Activated naive CD8-positive, alpha-beta T cell treated with anti-CD3 and anti-CD28 coated beads for 36 hours (primary cell): ENCODE data around the gene LHX5. TPM values are rescaled to one million over a fixed set of nuclear protein-coding genes. Genes with fewer than 3 reads are reported as not detected.
"Not testable (repeated sequence)": the region's sequence is repeated elsewhere in the genome, so short reads cannot be mapped to it uniquely, and the experiment has no call there.

ENCODE experiments used
- DNase-seq: peaks from one replicate; pipeline ENCODE4 v3.0.0; 2021
- H3K27ac Mint-ChIP-seq: one replicate; pipeline ENCODE4 v1.8.0; 2022; ENCODE audit warnings: mild to moderate bottlenecking, moderate library complexity, mixed read lengths
- H3K27me3 Mint-ChIP-seq: one replicate; pipeline ENCODE4 v1.8.0; 2022; ENCODE audit warnings: mild to moderate bottlenecking, mixed read lengths
- H3K36me3 Mint-ChIP-seq: one replicate; pipeline ENCODE4 v1.8.0; 2021; ENCODE audit warnings: mild to moderate bottlenecking, mixed read lengths
- H3K4me1 Mint-ChIP-seq: one replicate; pipeline ENCODE4 v1.8.0; 2021; ENCODE audit warnings: mixed read lengths
- H3K4me3 Mint-ChIP-seq: one replicate; pipeline ENCODE4 v1.8.0; 2022; ENCODE audit warnings: mild to moderate bottlenecking, moderate library complexity, mixed read lengths
- H3K9me3 Mint-ChIP-seq: one replicate; pipeline ENCODE4 v1.8.0; 2022; ENCODE audit warnings: mixed read lengths
- total RNA-seq, 2 experiments: library from RNA; stranded (reverse); gene quantifications; one replicate each; pipeline ENCODE4 v1.2.3, GENCODE V29; 2021

The LHX5 gene
- total RNA-seq, result not detected

DNA sequence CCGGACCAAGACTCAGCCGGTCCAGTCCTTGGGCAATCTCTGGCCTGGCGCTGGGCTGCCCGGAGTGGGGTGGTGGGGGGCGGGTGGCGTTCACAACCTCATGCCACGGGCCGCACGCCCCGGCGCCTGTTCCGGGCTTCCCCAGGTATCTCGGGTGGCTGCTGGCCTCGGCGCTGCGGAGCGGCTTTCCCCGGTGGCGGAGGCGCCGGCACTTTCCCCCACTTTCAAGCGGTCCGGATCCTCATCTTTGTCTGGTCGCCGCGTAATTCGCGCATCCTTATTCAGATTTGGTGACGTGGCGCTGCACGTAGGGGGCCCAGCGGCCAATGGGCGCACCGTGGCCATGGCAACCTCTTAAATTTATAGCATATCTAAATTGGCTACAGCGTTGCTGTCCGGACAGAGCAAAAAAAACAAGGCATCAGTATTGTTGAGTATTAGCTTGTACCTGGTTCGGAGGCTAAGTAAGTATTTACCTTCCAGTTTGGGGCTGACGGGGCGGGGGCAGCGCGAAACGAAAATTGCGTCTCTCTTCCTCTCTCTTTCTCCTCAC lies at the start of gene LHX5:
LHX5 (minus strand) TSS at position 253 of the 553 bp plus-strand sequence. CDS start 373 bp downstream, outside the sequence.
- H3K36me3 Mint-ChIP-seq, result no peaks in the 10 kb centered on the region
- H3K4me3 Mint-ChIP-seq, result no peak within 1 kb of the TSS
- H3K27me3 Mint-ChIP-seq, result peaks cover 95% of the 10 kb centered on the region
- peaks cover 22% of the 10 kb centered on the region for H3K4me1 Mint-ChIP-seq
- DNase-seq, result no peak
- no peaks in the 10 kb centered on the region for H3K9me3 Mint-ChIP-seq
- no peak within 1 kb of the TSS for H3K27ac Mint-ChIP-seq

DNA sequence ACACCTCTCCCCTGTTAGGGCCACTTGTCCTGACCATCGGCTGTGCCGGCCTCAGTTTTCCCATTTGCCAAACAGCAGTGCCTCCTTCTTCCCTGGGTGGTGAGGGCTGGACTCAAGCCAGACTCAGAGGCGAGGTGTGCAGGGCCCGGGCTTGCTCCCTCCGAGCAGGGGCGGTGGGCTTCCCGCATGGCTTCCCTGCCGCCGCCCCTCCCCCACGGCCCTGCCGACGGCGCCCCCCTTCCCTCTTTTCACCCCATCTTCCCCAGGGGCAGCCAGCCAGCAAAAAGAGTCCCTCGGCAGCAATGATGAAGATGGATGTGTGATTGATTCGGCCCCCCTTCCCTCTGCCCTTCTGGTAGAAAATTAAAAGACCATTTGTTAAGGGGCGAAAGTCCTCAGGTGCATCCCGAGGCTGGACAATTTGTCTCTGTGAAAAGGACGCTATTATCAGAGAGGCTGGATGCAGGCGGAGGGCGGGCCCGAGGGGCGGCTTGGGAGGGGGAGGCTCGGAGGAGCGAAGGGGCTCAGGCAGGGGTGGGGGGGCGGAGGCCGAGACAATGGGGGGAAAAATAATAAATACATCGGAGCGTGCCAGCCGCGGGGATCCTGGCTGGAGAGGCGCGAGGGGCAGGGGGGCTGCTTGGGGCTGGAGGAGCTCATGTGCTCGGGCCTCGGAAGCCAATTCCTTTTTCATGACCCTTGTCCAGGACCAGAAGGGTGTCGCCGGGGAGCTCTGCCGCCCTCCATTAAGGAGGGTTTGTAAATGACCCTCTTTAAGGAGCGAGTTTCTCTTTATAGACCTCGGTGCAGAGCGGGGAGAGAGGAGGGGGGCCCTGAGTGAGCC lies 48.0 kb upstream of the LHX5 start:
- no peak overlapping the region for H3K4me3 Mint-ChIP-seq

DNA sequence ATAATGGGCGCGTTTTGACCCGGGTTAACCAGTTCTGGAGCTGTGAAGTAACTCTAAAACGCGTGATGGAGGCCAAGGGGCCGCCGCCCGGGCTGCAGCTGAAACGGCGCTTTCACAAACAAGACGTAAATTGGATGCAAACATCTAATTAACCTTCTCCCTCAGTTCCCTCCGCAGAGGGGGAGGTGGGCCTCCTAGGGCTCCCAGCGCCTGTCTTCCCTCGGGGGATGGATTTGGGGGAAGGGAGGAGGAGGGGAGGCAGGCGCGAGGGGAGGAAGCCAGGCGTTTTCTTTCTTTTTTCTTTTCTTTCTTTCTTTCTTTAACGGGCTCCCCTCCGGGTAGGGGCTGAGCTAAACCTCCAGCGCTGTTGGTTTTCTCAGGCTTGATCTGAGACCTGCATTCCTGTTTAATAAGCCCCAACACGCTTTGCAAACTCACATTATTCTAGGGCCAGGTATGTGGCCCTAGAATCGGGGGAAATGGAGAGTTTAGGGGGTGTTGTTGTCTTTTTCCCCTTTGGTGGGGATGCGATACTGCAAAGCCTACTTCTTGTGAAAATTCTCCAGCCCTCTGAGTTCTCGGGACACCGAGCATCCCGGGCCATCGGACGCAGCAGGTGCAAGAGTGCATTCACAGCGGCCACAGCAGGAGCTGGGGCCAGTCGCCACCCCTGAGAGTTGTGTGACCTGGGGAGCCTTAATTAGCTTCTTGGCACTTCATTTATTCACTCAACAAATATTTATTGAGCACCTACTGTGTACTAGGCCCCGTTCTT lies 43.6 kb upstream of the LHX5 start:
- no peaks in the 10 kb centered on the region for H3K9me3 Mint-ChIP-seq
- H3K27me3 Mint-ChIP-seq, result peaks cover 91% of the 10 kb centered on the region

More for the DNA sequence above, 48.0 kb upstream of the LHX5 start:
- Mint-ChIP-seq H3K9me3 (no peaks in the 10 kb centered on the region), H3K27ac (no peak overlapping the region), H3K27me3 (peaks cover 79% of the 10 kb centered on the region), H3K36me3 (no peaks in the 10 kb centered on the region), H3K4me1 (peaks cover 1% of the 10 kb centered on the region)
- DNase-seq, result no peak

DNA sequence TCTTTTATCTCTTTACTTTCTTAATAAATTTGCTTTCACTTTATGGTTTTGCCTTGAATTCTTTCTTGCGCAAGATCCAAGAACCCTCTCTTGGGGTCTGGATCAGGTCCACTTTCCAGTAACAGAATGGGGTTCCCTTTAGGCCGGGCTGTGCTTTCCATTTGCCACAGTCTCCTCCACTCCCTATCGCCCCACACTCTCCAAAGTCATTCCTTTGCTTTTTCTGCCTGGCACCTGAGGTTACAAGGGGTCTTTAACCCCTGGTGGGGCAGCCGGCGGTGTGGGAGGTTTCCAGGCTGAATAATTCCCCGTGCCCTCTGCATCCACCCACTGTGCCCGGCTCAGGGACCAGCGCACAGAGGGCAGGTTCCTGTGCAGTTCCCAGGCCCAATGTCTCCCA lies 42.9 kb upstream of the LHX5 start:
- no peak for DNase-seq
- no peaks in the 10 kb centered on the region for H3K36me3 Mint-ChIP-seq
- H3K27me3 Mint-ChIP-seq, result peaks cover 91% of the 10 kb centered on the region
- H3K27ac Mint-ChIP-seq, result no peak overlapping the region
- H3K9me3 Mint-ChIP-seq, result no peaks in the 10 kb centered on the region
- H3K4me3 Mint-ChIP-seq, result no peak overlapping the region
- peaks cover 1% of the 10 kb centered on the region for H3K4me1 Mint-ChIP-seq

More for the DNA sequence above, 43.6 kb upstream of the LHX5 start:
- no peak for DNase-seq
- Mint-ChIP-seq H3K36me3 (no peaks in the 10 kb centered on the region), H3K4me1 (peaks cover 1% of the 10 kb centered on the region), H3K4me3 (no peak overlapping the region), H3K27ac (no peak overlapping the region)

DNA sequence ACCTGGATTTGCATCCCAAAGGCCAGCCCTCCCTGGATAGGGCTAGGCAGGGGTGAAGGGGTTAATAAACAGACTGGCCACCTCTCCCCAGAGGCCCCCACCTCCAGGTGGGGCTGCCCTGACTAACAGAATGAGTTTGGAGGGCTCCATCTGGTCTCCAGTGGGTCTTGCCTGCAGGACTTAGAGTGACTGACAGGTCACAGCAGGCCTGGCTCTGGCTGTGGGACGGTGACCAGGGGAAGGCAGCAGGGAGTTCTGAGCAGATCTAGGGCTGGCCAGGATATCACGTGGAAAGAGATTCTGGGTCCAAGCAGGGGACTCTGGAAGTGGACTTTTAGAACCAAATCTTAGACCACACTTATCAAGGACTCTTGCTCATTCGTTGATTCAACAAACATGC lies 40.9 kb upstream of the LHX5 start:
- DNase-seq, result no peak
- Mint-ChIP-seq H3K27ac (no peak overlapping the region), H3K36me3 (no peaks in the 10 kb centered on the region), H3K4me3 (no peak overlapping the region), H3K4me1 (peaks cover 1% of the 10 kb centered on the region), H3K9me3 (no peaks in the 10 kb centered on the region), H3K27me3 (peaks cover 79% of the 10 kb centered on the region)

DNA sequence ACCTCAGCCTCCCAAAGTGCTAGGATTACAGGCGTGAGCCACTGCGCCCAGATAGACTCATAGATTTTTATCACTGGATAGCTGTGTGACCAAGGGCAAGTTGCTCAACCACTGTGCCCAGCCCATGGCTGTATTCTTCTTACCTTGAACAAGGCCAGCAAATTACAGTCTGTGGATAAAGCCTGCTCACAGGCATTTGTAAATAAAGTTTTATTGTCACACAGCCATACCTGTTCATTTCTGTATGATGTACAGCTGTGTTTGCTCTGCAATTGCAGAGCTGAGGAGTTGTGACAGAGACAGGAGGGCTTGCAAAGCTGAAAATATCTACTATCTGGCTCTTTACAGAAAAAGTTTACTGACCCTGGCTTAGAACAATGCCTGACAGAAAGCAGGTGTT lies 35.2 kb upstream of the LHX5 start:
- H3K4me1 Mint-ChIP-seq, result no peaks in the 10 kb centered on the region
- no peaks in the 10 kb centered on the region for H3K36me3 Mint-ChIP-seq
- peaks cover 48% of the 10 kb centered on the region for H3K27me3 Mint-ChIP-seq
- DNase-seq, result no peak
- H3K4me3 Mint-ChIP-seq, result no peak overlapping the region
- H3K27ac Mint-ChIP-seq, result no peak overlapping the region
- H3K9me3 Mint-ChIP-seq, result no peaks in the 10 kb centered on the region

DNA sequence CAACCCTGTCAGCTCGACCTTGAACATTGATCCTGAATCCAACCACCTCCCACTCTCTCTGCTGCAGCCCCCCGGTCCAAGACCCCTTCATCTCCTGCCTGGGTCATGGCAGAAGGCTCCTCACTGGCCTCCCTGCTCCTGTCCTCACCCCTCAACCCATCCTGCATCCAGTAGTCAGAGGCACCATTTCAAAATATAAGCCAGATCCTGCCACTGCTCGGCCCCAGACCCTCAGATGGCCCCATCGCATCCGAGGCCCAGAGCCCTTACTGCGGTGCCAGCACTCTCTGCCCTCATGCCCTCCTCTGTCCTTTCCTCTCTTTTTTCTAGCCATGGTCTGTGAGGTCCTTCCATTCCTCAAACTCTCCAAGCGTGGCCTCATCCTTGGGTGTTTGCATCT lies 34.3 kb upstream of the LHX5 start:
- no peak overlapping the region for H3K4me3 Mint-ChIP-seq
- no peak for DNase-seq
- H3K27me3 Mint-ChIP-seq, result peaks cover 43% of the 10 kb centered on the region
- H3K27ac Mint-ChIP-seq, result no peak overlapping the region
- H3K36me3 Mint-ChIP-seq, result no peaks in the 10 kb centered on the region
- no peaks in the 10 kb centered on the region for H3K9me3 Mint-ChIP-seq
- no peaks in the 10 kb centered on the region for H3K4me1 Mint-ChIP-seq

DNA sequence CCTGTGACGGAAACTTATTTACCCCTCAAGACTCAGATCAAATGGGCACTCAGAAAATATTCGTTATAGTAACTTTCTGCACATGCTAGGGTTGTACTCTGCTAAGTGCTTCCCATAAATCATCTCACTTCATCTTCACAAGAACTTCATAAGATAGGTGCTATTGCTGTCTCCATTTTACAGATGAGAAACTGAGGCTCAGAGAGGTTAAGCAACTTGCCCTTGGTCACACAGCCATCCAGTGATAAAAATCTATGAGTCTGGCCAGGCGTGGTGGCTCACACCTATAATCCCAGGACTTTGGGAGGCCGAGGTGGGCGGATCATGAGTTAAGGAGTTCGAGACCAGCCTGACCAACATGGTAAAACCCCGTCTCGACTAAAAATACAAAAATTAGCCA lies 33.2 kb upstream of the LHX5 start:
- Mint-ChIP-seq H3K9me3 (no peaks in the 10 kb centered on the region), H3K36me3 (no peaks in the 10 kb centered on the region), H3K4me1 (no peaks in the 10 kb centered on the region), H3K27me3 (peaks cover 45% of the 10 kb centered on the region), H3K27ac (no peak overlapping the region), H3K4me3 (no peak overlapping the region)
- no peak for DNase-seq

DNA sequence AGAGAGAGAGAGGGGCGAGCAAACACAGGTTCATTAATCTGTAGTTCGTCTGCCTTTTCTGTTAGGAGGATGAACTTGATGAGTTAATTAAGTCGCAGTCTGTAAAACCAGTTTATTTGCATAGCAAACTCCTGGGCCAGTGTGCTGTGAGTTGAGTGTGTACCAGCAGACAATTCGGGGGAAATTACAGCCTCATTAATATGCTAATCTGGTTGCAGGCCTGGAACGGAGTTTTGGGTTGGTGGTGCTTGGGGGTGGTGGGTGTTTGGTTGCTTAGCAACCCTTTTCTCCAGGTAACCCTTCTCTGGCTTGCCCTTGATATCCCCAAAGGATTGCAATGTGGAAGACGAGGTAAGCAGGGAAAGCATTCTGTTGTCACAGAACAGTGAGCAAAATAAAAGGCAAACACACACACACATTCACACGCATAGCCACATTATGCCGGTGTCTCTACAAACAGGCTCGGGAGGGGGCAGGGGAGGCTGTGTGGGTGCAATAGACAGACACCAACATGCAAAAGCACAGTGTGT lies 29.2 kb upstream of the LHX5 start:
- no peaks in the 10 kb centered on the region for H3K4me1 Mint-ChIP-seq
- H3K27me3 Mint-ChIP-seq, result peaks cover 40% of the 10 kb centered on the region
- no peak overlapping the region for H3K4me3 Mint-ChIP-seq
- DNase-seq, result no peak
- H3K27ac Mint-ChIP-seq, result no peak overlapping the region
- no peaks in the 10 kb centered on the region for H3K36me3 Mint-ChIP-seq
- no peaks in the 10 kb centered on the region for H3K9me3 Mint-ChIP-seq

DNA sequence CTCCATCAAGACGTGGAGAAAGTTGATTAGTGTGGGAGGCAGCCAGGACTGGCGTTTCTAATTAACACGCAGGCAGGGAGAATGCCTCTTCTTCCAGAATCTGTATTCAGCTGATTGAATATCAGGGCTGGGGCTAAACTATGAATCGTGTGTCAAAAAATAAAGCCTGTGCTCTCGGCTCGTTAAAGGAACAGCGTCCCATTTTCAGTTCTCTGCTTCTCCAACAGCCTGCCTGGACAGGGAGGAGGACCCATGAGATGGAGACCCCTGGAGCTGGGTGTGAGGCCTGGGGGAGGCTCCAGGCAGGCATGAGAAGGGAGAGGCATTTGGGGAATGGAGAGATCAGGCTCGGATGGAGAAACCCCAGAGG lies 28.6 kb upstream of the LHX5 start:
- Mint-ChIP-seq H3K27me3 (peaks cover 36% of the 10 kb centered on the region), H3K4me1 (no peaks in the 10 kb centered on the region), H3K9me3 (no peaks in the 10 kb centered on the region), H3K4me3 (no peak overlapping the region), H3K27ac (no peak overlapping the region), H3K36me3 (no peaks in the 10 kb centered on the region)
- no peak for DNase-seq

DNA sequence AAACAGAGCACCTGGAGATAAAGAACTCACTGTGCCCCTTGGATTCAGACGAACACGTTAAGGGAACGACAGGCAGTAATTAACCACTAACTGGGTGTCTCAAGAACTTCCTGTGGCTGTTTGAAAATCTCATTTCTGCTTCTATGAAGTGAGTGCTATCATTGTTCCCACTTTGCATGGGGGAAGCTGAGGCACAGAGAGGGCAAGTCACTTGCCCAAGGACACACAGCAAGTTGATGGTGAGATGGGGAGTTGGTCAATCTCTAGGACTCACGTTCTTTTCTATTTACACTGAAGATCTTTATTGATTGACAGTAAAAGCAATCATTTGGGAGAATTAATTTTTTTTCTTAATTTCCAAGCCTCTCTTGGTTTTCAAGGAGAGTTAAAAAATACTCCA lies 26.8 kb upstream of the LHX5 start:
- Mint-ChIP-seq H3K4me1 (no peaks in the 10 kb centered on the region), H3K27me3 (peaks cover 36% of the 10 kb centered on the region), H3K9me3 (no peaks in the 10 kb centered on the region), H3K27ac (no peak overlapping the region), H3K36me3 (no peaks in the 10 kb centered on the region), H3K4me3 (no peak overlapping the region)
- DNase-seq, result no peak

DNA sequence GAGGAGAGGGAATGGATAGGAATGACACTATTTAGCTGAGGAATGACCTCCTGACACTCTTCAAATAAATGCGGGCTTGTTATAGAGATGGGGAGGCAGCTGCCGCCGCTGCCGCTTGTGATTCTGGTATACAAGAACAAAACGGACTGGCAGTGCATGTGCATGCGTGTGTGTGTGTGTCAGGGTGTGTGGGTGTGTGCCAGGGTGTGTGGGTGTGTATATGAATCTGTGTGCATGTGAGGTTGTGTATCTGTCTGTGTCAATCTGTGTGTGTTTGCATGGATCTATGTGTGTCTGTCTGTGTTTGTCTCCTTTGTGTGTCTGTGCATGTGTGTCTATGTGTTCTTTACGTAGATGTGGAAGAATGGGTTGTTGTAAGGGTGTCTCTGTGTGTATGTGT lies 26.0 kb upstream of the LHX5 start:
- no peak overlapping the region for H3K4me3 Mint-ChIP-seq
- H3K27ac Mint-ChIP-seq, result no peak overlapping the region
- no peak for DNase-seq
- no peaks in the 10 kb centered on the region for H3K36me3 Mint-ChIP-seq
- peaks cover 33% of the 10 kb centered on the region for H3K27me3 Mint-ChIP-seq
- H3K4me1 Mint-ChIP-seq, result no peaks in the 10 kb centered on the region
- H3K9me3 Mint-ChIP-seq, result no peaks in the 10 kb centered on the region

DNA sequence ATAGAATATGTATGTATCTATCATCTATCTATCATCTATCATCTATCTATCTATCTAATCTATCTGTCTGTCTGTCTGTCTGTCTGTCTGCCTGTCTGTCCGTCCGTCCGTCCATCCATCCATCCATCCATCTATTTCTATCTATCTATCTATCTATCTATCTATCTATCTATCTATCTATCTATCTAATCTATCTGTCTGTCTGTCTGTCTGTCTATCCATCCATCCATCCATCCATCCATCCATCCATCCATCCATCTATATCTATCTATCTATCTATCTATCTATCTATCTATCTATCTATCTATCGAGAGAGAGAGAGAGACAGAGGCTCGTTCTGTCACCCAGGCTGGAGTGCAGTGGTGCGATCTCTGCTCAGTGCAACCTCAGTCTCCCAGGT lies 24.3 kb upstream of the LHX5 start:
- H3K27me3 Mint-ChIP-seq, result peaks cover 26% of the 10 kb centered on the region
- not testable (repeated sequence) for H3K27ac Mint-ChIP-seq, DNase-seq, H3K36me3 Mint-ChIP-seq, H3K9me3 Mint-ChIP-seq, H3K4me3 Mint-ChIP-seq, H3K4me1 Mint-ChIP-seq

DNA sequence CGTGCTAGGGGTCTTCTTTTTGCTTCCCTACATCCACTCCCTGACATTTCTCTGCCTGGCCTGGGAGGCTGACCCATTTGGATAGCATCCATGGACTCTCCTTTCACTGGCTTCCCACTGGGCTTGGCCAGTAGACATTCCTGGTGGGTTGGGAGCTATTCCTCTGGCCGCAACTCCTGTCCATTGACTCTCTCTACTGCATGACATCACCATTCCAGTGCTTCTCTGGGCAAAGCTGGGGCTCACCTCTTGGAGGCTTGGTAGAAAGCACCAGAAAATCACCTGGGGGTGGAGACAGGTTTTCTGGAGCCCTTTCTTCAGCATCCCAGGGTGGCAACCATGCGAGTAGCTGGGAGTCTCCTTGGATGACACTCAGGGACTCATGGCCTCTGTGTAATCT lies 16.7 kb upstream of the LHX5 start:
- no peak overlapping the region for H3K27ac Mint-ChIP-seq
- peaks cover 6% of the 10 kb centered on the region for H3K9me3 Mint-ChIP-seq
- peaks cover 49% of the 10 kb centered on the region for H3K27me3 Mint-ChIP-seq
- H3K36me3 Mint-ChIP-seq, result no peaks in the 10 kb centered on the region
- DNase-seq, result no peak
- no peaks in the 10 kb centered on the region for H3K4me1 Mint-ChIP-seq
- H3K4me3 Mint-ChIP-seq, result no peak overlapping the region

DNA sequence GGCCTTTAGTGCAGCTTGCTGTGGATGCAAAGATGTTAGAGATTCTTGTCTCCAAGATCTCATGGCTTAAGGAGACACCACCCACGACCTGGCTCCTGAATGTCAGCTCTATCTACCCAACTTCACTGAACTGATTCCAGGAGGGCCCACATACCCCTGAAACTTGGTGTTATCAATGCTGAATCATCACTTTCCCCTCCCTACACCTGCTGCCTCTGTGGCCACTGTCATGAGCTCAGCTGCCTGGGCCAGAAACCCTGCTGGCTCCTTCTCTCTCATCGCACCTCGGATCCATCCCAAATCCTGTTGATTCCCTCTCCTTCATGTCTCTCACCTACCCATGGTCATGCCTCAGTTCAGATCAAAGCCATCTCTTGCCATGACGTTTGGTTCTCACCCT lies 15.1 kb upstream of the LHX5 start:
- DNase-seq, result no peak
- Mint-ChIP-seq H3K4me3 (no peak overlapping the region), H3K9me3 (peaks cover 6% of the 10 kb centered on the region), H3K27ac (no peak overlapping the region), H3K36me3 (no peaks in the 10 kb centered on the region), H3K27me3 (peaks cover 64% of the 10 kb centered on the region), H3K4me1 (no peaks in the 10 kb centered on the region)
